IMR-90 (cell line): ENCODE measurements around the gene LGI4. TPM values are rescaled to one million over a fixed set of nuclear protein-coding genes. Genes with fewer than 3 reads are reported as not detected.

Experiments used
- ATAC-seq: fragments of 200-7000 bp; cut with Tn5 transposase; 2 replicates; pipeline ENCODE4 v1.9.1; 2020; ENCODE audit warnings: low read depth, mild to moderate bottlenecking, moderate library complexity
- Bru-seq: library from RNA; stranded (reverse); fragments of 400-500 nt; gene quantifications from one replicate; lab custom pipeline; 2021; lab: Mats Ljungman, UMichigan
- BruChase-seq, 2 experiments: library from RNA; stranded (reverse); fragments of 400-500 nt; gene quantifications; one replicate each; lab custom pipeline; 2021; lab: Mats Ljungman, UMichigan
- BruUV-seq: library from RNA; stranded (reverse); fragments of 400-500 nt; replicated peaks from 2 replicates; lab custom pipeline; 2021; lab: Mats Ljungman, UMichigan
- CTCF ChIA-PET: fragments of 300-600 bp; formaldehyde crosslinking; extraction: SDS; loops from one replicate; lab custom pipeline; 2021; ENCODE audit warnings: antibody characterized with exemption; lab: Yijun Ruan, JAX
- POLR2A ChIA-PET: fragments of 300-600 bp; sonication (Branson Sonifier 250); formaldehyde crosslinking; loops from one replicate; lab custom pipeline; 2022; ENCODE audit warnings: antibody characterized with exemption; ENCODE audit not compliant: unreplicated experiment; lab: Charles Lee
- DNase-seq: peaks from one replicate; pipeline ENCODE4 v3.0.0; 2013
- H2AFZ ChIP-seq: replicated peaks from 2 replicates; pipeline ENCODE3; 2013; ENCODE audit warnings: low read length, mild to moderate bottlenecking; ENCODE audit not compliant: poor library complexity
- H2AK5ac ChIP-seq: 2 replicates; pipeline ENCODE4 v1.6.1; 2013; ENCODE audit warnings: low read depth, low read length, inconsistent platforms
- H2AK9ac ChIP-seq: replicated peaks from 2 replicates; pipeline ENCODE3; 2013; ENCODE audit warnings: mild to moderate bottlenecking, low read depth, low read length, moderate library complexity; ENCODE audit not compliant: poor library complexity
- H2BK120ac ChIP-seq: 2 replicates; pipeline ENCODE4 v1.6.1; 2013; ENCODE audit warnings: low read depth, low read length, inconsistent platforms
- H2BK15ac ChIP-seq: 3 replicates; pipeline ENCODE4 v1.6.1; 2013; ENCODE audit warnings: low read depth, low read length, inconsistent platforms
- H2BK20ac ChIP-seq: 2 replicates; pipeline ENCODE4 v1.6.1; 2013; ENCODE audit warnings: low read depth, mild to moderate bottlenecking, inconsistent platforms, low read length, moderate library complexity
- H2BK5ac ChIP-seq: 2 replicates; pipeline ENCODE4 v1.6.1; 2013; ENCODE audit warnings: mild to moderate bottlenecking, low read depth, low read length, inconsistent platforms; ENCODE audit not compliant: poor library complexity, severe bottlenecking
- H3K14ac ChIP-seq: replicated peaks from 2 replicates; pipeline ENCODE4 v1.6.1; 2013; ENCODE audit warnings: low read depth, low read length, inconsistent platforms
- H3K18ac ChIP-seq: 2 replicates; pipeline ENCODE4 v1.6.1; 2013; ENCODE audit warnings: low read depth, low read length, control low read depth
- H3K23ac ChIP-seq: 2 replicates; pipeline ENCODE4 v1.6.1; 2013; ENCODE audit warnings: low read depth, low read length, inconsistent platforms
- H3K27ac ChIP-seq: 2 replicates; pipeline ENCODE4 v1.5.1; 2013; ENCODE audit warnings: mild to moderate bottlenecking, control low read depth, low read length; ENCODE audit not compliant: insufficient read depth
- H3K27me3 ChIP-seq: 2 replicates; pipeline ENCODE4 v1.6.1; 2013; ENCODE audit warnings: low read length; ENCODE audit not compliant: control insufficient read depth, insufficient read depth
- H3K36me3 ChIP-seq: 2 replicates; pipeline ENCODE4 v1.6.1; 2013; ENCODE audit warnings: low read length, mixed read lengths; ENCODE audit not compliant: control insufficient read depth, insufficient read depth
- H3K4ac ChIP-seq: 2 replicates; pipeline ENCODE4 v1.6.1; 2013; ENCODE audit warnings: low read depth, low read length, inconsistent platforms
- H3K4me1 ChIP-seq: 2 replicates; pipeline ENCODE4 v1.6.1; 2013; ENCODE audit warnings: low read length, mixed read lengths; ENCODE audit not compliant: control insufficient read depth, insufficient read depth
- H3K4me2 ChIP-seq: 2 replicates; pipeline ENCODE4 v1.6.1; 2013; ENCODE audit warnings: low read depth, mild to moderate bottlenecking, control low read depth, low read length, moderate library complexity
- H3K4me3 ChIP-seq: 2 replicates; pipeline ENCODE4 v1.5.1; 2013; ENCODE audit warnings: low read depth, mild to moderate bottlenecking, control low read depth, low read length, moderate library complexity; ENCODE audit not compliant: insufficient read depth
- H3K56ac ChIP-seq: 2 replicates; pipeline ENCODE4 v1.6.1; 2013; ENCODE audit warnings: low read length, inconsistent platforms; ENCODE audit not compliant: insufficient read depth; ENCODE audit errors: extremely low read depth
- H3K79me1 ChIP-seq, 2 experiments: 2 replicates each; pipeline ENCODE4 v1.6.1; 2013; ENCODE audit warnings: low read length in 2 of 2, inconsistent platforms in 1 of 2, low read depth in 1 of 2
- H3K9ac ChIP-seq: 2 replicates; pipeline ENCODE4 v1.6.1; 2013; ENCODE audit warnings: low read depth, low read length, control low read depth
- H3K9me1 ChIP-seq: 2 replicates; pipeline ENCODE4 v1.6.1; 2013; ENCODE audit warnings: low read length, inconsistent platforms; ENCODE audit not compliant: insufficient read depth
- H3K9me3 ChIP-seq: 2 replicates; pipeline ENCODE4 v1.6.1; 2013; ENCODE audit warnings: low read length; ENCODE audit not compliant: control insufficient read depth, insufficient read depth
- H4K20me1 ChIP-seq: 2 replicates; pipeline ENCODE4 v1.6.1; 2013; ENCODE audit warnings: low read length, inconsistent platforms; ENCODE audit not compliant: insufficient read depth
- H4K5ac ChIP-seq: 2 replicates; pipeline ENCODE4 v1.6.1; 2013; ENCODE audit warnings: mild to moderate bottlenecking, low read depth, low read length, control low read depth
- H4K8ac ChIP-seq, 2 experiments: 2 replicates each; pipeline ENCODE4 v1.6.1; 2013; ENCODE audit warnings: low read depth in 2 of 2, low read length in 2 of 2, control low read depth in 1 of 2, inconsistent platforms in 1 of 2
- H4K91ac ChIP-seq: 2 replicates; pipeline ENCODE4 v1.6.1; 2013; ENCODE audit warnings: low read depth, low read length, inconsistent platforms; ENCODE audit not compliant: insufficient read depth
- BHLHE40 ChIP-seq: fragments of 150-350 bp; IDR thresholded peaks from 2 replicates; pipeline ENCODE4 v1.6.1; 2016; ENCODE audit warnings: mild to moderate bottlenecking, low read depth, low read length
- CHD1 ChIP-seq: IDR thresholded peaks from 2 replicates; pipeline ENCODE4 v1.6.1; 2012; ENCODE audit warnings: low read depth, low read length, improper control_type of control experiment
- MAFK ChIP-seq: IDR thresholded peaks from 2 replicates; pipeline ENCODE4 v1.6.1; 2012; ENCODE audit warnings: low read depth, low read length, improper control_type of control experiment
- MAZ ChIP-seq: IDR thresholded peaks from 2 replicates; pipeline ENCODE4 v1.6.1; 2012; ENCODE audit warnings: low read depth, mild to moderate bottlenecking, low read length, improper control_type of control experiment, moderate library complexity, borderline replicate concordance
- NFE2L2 ChIP-seq: fragments of 150-350 bp; IDR thresholded peaks from 2 replicates; pipeline ENCODE4 v1.6.1; 2016; ENCODE audit warnings: low read depth, mild to moderate bottlenecking, low read length
- USF2 ChIP-seq: fragments of 150-350 bp; IDR thresholded peaks from 2 replicates; pipeline ENCODE4 v1.6.1; 2017; ENCODE audit warnings: mild to moderate bottlenecking, antibody characterized with exemption, low read length, low read depth
- WGBS, 2 experiments: methylation state at CpG; one replicate each; pipeline versions ENCODE4 v1.1.5 to v1.1.7; 2013; ENCODE audit warnings: missing lambda C conversion rate in 2 of 2; ENCODE audit not compliant: insufficient read length in 1 of 2; ENCODE audit errors: extremely low coverage in 2 of 2; 5-methylcytosine and 5-hydroxymethylcytosine counted together
- dilution Hi-C: fragments of 300-500 bp; cut with HindIII; formaldehyde crosslinking; loops from one replicate; pipeline ENCODE4 v1.14.3; 2018; ENCODE audit warnings: low sequenced_read_pairs; ENCODE audit not compliant: unreplicated experiment
- in situ Hi-C: fragments of 300-500 bp; cut with MboI; formaldehyde crosslinking; loops from 3 replicates; pipeline ENCODE4 v1.14.3; 2019; ENCODE audit warnings: low sequenced_read_pairs, inconsistent platforms, mixed read lengths
- intact Hi-C: fragments of 100-400 bp; cut with micrococcal nuclease; formaldehyde crosslinking; loops from 2 replicates; pipeline ENCODE4 v1.10.0; 2022
- long read RNA-seq: library from polyadenylated mRNA; unstranded; transcript quantifications from one replicate; pipeline ENCODE4 v2.0.0, GENCODE V29; 2021; ENCODE audit not compliant: unreplicated experiment
- polyA plus RNA-seq, 3 experiments: library from polyadenylated mRNA; depleted of rRNA; stranded (reverse); fragments of >200 nt; gene quantifications; 2 replicates each; pipeline ENCODE4 v1.2.3, GENCODE V29; 2012; ENCODE audit warnings: low replicate concordance in 1 of 3
- total RNA-seq: library from RNA; depleted of rRNA; stranded (reverse); fragments of >200 nt; gene quantifications from 2 replicates; pipeline ENCODE4 v1.2.3, GENCODE V29; 2012; rRNA removed

LGI4 gene
- total RNA-seq (not detected in 2 replicates), polyA plus RNA-seq (2012; rRNA removed) (0.06 and 0.10 TPM in 2 replicates), Bru-seq, nascent RNA (percentile 19 among the genes with signal in this experiment), BruChase-seq, experiment 1, labeled RNA remaining after a 6-hour chase (percentile 15 among the genes with signal in this experiment), BruChase-seq, experiment 2, labeled RNA remaining after a 2-hour chase (percentile 12 among the genes with signal in this experiment)
- polyA plus RNA-seq (2012; cell fraction: cytosol; rRNA removed), result 0.05 TPM in 1 of 2 replicates, not detected in the other
- polyA plus RNA-seq (2012; cell fraction: nucleus; rRNA removed; ENCODE audit: low replicate concordance), result 2.3 and 3.5 TPM in 2 replicates
- long read RNA-seq, result 0 reads

- in situ Hi-C loops, result loop anchor here (5.0 kb wide), 1 partner anchor 67 kb away; no protein-coding TSS in a partner anchor
- Histone ChIP-seq H3K56ac (no peak within 1 kb of the TSS), H4K5ac (no peak within 1 kb of the TSS), H3K79me1 (no peaks in the 10 kb centered on the region), H3K18ac (no peak within 1 kb of the TSS), H2BK5ac (no peak within 1 kb of the TSS), H2BK20ac (no peak within 1 kb of the TSS), H3K9me1 (0 out of 2 replicates have a peak, but pooled peaks cover under 1% of the 10 kb centered on the region), H3K36me3 (no peaks in the 10 kb centered on the region), H2BK120ac (no peak within 1 kb of the TSS), H3K9ac (no peak within 1 kb of the TSS), H3K4me2 (no peak within 1 kb of the TSS), H4K8ac (no peak within 1 kb of the TSS), H3K27me3 (peaks cover 14% of the 10 kb centered on the region; the same call in 1 of the 2 replicates), H4K20me1 (peaks cover 3% of the 10 kb centered on the region; the same call in 1 of the 2 replicates), H4K91ac (no peak within 1 kb of the TSS), H3K4ac (no peak within 1 kb of the TSS), H2AK9ac (peak within 1 kb of the TSS; percentile 28), H3K4me3 (no peak within 1 kb of the TSS), H3K27ac (no peak within 1 kb of the TSS), H3K14ac (no peak within 1 kb of the TSS), H3K23ac (no peak within 1 kb of the TSS), H2BK15ac (no peak within 1 kb of the TSS), H2AK5ac (peak within 1 kb of the TSS; percentile 83; the same call in 1 of the 2 replicates), H3K9me3 (no peaks in the 10 kb centered on the region), H2AFZ (peak within 1 kb of the TSS; percentile 58), H3K4me1 (peaks cover 14% of the 10 kb centered on the region)
- no peak for ATAC-seq
- no TSS peak for BruUV-seq
- DNase-seq, result no peak
- POLR2A ChIA-PET, result no interaction called here
- intact Hi-C loops, result loop anchor here (1.0 to 2.0 kb wide), 3 partner anchors 67 to 161 kb away; no protein-coding TSS in a partner anchor
- WGBS, 2 experiments, result no CpG with 5 or more reads among the region's 15 CpGs
- dilution Hi-C loops, result no loop called here
- no peak for TF ChIP-seq NFE2L2
- no peak for TF ChIP-seq MAZ
- no peak for TF ChIP-seq BHLHE40
- no peak for TF ChIP-seq USF2
- no peak for TF ChIP-seq CHD1
- no peak for TF ChIP-seq MAFK
- CTCF ChIA-PET, result interaction anchor here (1.6 to 3.2 kb wide), 2 partner anchors 68 to 71 kb away, joined by 3 to 18 read pairs; no protein-coding TSS in a partner anchor
Observed at GRCh38 chr19:35134601-35135242, at the start of gene LGI4. LGI4 (minus strand) TSS chr19:35135059; CDS start chr19:35134680, 379 bp downstream.
